AG10803 (cell line): ENCODE data around the gene MYO1D.
A peak's percentile ranks its signal among the peaks of the same experiment; 100 is the strongest.

ENCODE experiments used
- DNase-seq: peaks from one replicate; pipeline ENCODE4 v3.0.0; 2010; ENCODE audit warnings: low read depth
- H3K4me3 ChIP-seq: 2 replicates; pipeline ENCODE4 v1.5.1; 2011; ENCODE audit warnings: mild to moderate bottlenecking, low read length, control low read depth
- CTCF ChIP-seq: conservative IDR thresholded peaks from 2 replicates; pipeline ENCODE4 v1.5.1; 2011; ENCODE audit warnings: mild to moderate bottlenecking, low read length, control low read depth, inconsistent platforms

MYO1D gene

GRCh38 chr17:32444301-32445073 lies 432.4 kb downstream of the MYO1D start, which contains the start of gene PSMD11:
TSS of gene PSMD11 (plus strand) at chr17:32444510. CDS start at chr17:32444524, 14 bp downstream.
- H3K4me3 ChIP-seq: peak within 1 kb of the TSS; percentile 91
- DNase-seq: peak; percentile 94
- peak; percentile 59 for TF ChIP-seq CTCF

- TF ChIP-seq CTCF: no peak
- peak overlapping the region; percentile 91 for H3K4me3 ChIP-seq
- no peak for DNase-seq
Observed at GRCh38 chr17:32443827-32444300, 433.1 kb downstream of the MYO1D start.
